BJ (cell line): ENCODE measurements around the gene MIB2. TPM values are rescaled to one million over a fixed set of nuclear protein-coding genes. Genes with fewer than 3 reads are reported as not detected.
"Not testable (repeated sequence)": the region's sequence is repeated elsewhere in the genome, so short reads cannot be mapped to it uniquely, and the experiment has no call there.

Source experiments
- CTCF ChIA-PET: fragments of 350-600 bp; formaldehyde crosslinking; extraction: SDS; loops from one replicate; lab custom pipeline; 2021; ENCODE audit warnings: antibody characterized with exemption, inconsistent platforms; lab: Yijun Ruan, JAX
- POLR2A ChIA-PET: fragments of 300-600 bp; sonication (Branson Sonifier 250); formaldehyde crosslinking; extraction: SDS; loops from one replicate; lab custom pipeline; 2021; ENCODE audit warnings: antibody characterized with exemption; lab: Charles Lee
- DNase-seq: peaks from one replicate; pipeline ENCODE4 v3.0.0-alpha.2; 2011; ENCODE audit warnings: low read depth
- H3K27me3 ChIP-seq: 2 replicates; pipeline ENCODE4 v1.6.0; 2011; ENCODE audit warnings: low read length; ENCODE audit not compliant: control insufficient read depth, insufficient read depth
- H3K36me3 ChIP-seq: 2 replicates; pipeline ENCODE4 v1.5.1; 2011; ENCODE audit warnings: low read length; ENCODE audit not compliant: control insufficient read depth, insufficient read depth
- H3K4me3 ChIP-seq: 2 replicates; pipeline ENCODE4 v1.5.1; 2011; ENCODE audit warnings: low read depth, mild to moderate bottlenecking, control low read depth, low read length
- polyA plus RNA-seq: library from polyadenylated mRNA; depleted of rRNA; stranded (reverse); fragments of >200 nt; gene quantifications from 2 replicates; pipeline ENCODE4 v1.2.3, GENCODE V29; 2011
- TF ChIP-seq, protein P1 (sequence below): IDR thresholded peaks from 2 replicates; pipeline ENCODE4 v1.5.1; 2011; ENCODE audit warnings: low read depth, mild to moderate bottlenecking, control low read depth, inconsistent platforms, low read length, moderate library complexity; ENCODE audit not compliant: insufficient read depth

Gene MIB2
- polyA plus RNA-seq, 1 experiment, result 23.1 TPM

DNA sequence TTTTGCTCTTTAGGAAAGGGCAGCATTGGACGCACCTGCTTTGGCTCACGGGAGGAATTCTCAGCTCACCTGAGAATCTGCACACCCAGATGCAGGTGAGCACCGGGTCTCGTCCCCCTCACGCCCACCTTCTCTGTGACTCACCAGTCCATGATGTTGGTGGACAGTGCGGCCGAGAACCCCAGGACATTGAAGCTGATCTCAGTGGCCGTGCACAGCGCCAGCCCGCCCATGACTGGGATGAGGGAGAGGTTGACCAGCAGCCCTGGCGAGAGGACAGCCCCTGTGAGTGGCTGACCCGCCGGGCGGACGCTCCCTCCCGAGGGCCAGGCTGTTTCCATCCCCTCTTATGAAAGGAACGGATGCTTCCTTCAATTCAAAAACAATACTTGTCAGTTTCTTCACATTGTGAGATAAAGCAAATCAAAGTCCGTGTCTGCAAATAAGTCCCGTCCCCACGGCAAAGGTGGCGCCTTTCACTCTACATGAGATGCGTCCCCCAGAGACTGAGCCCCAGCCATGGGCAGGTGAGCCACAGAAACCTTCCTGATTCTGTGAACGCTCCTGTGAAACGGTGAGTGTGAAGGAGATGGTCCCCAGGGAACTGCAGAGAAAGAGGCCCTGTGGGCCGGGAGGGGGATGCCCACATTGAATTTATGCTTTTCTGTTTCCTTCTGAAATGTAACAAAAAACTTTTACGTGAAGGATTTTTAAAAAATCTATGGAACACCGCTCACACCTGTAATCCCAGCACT is 56.2 kb downstream of the MIB2 start:
- Histone ChIP-seq H3K4me3 (no peak overlapping the region), H3K36me3 (peaks cover 16% of the 10 kb centered on the region), H3K27me3 (no peaks in the 10 kb centered on the region)
- POLR2A ChIA-PET, result no interaction called here
- no peak for DNase-seq
- CTCF ChIA-PET, result interaction anchor here (1.5 kb wide), 1 partner anchor 9 kb away, joined by 3 read pairs; no protein-coding TSS in a partner anchor
- TF ChIP-seq, protein P1, sequence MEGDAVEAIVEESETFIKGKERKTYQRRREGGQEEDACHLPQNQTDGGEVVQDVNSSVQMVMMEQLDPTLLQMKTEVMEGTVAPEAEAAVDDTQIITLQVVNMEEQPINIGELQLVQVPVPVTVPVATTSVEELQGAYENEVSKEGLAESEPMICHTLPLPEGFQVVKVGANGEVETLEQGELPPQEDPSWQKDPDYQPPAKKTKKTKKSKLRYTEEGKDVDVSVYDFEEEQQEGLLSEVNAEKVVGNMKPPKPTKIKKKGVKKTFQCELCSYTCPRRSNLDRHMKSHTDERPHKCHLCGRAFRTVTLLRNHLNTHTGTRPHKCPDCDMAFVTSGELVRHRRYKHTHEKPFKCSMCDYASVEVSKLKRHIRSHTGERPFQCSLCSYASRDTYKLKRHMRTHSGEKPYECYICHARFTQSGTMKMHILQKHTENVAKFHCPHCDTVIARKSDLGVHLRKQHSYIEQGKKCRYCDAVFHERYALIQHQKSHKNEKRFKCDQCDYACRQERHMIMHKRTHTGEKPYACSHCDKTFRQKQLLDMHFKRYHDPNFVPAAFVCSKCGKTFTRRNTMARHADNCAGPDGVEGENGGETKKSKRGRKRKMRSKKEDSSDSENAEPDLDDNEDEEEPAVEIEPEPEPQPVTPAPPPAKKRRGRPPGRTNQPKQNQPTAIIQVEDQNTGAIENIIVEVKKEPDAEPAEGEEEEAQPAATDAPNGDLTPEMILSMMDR, result no peak

DNA sequence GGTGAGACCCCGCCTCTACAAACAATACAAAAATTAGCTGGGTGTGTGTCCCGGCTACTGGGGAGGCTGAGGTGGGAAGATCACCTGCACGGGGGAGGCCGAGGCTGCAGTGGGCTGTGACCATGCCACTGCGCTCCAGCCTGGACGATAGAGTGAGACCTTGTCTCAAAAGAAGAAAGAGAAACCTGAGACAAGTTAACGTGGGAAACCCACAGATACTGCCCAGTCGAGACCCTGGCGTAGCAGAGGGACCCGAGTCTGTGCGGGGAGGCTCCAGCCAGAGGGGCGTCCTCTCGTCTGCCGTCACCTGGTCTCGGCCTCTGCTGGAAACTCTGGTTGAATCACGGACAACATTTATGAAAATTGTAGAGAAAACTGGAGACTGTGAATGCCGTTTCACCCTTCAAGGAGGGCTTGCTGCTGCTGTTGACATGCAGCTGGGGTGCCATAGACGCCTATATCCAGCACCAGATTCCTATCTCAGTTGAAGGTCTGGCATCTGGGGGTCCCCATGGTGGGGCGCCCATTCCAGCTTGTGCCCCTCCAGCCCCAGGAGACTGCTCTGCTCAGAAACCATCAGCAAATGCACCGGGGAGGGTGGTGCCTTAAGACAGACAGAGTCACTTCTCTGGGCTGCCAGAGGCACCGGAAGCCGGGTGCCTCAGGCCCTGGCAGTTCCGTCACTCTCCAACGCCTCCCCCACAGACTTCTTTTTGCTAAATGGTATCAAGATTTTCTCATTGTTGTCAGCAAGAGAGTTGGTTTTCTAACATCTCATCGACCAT is 57.1 kb downstream of the MIB2 start:
- no peak overlapping the region for H3K4me3 ChIP-seq
- ChIA-PET CTCF (no interaction called here), POLR2A (no interaction called here)
- peaks cover 15% of the 10 kb centered on the region for H3K36me3 ChIP-seq
- H3K27me3 ChIP-seq, result no peaks in the 10 kb centered on the region
- TF ChIP-seq, protein P1, result no peak
- DNase-seq, result no peak

DNA sequence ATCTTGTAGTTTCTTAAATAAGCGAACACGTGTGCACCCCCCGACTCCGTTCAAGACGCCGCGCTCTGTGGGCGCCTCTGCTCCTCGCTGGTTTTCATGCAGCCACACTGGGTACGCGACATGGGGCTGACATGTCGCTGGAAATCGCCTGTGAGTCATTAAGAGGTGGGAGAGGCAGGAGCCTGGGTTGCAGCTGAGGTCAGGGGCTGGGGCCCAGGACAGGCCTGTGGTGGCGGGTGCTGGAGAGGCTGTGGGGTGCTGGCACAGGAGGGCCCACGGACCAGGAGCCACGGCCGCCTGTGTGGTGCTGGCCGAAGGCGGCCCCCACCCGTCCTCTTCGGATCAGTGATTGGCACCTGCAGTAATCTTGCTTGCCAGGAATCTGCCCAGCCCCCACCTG is 59.5 kb downstream of the MIB2 start:
- H3K27me3 ChIP-seq, H3K4me3 ChIP-seq, CTCF ChIA-PET, POLR2A ChIA-PET, DNase-seq: not testable (repeated sequence)
- peaks cover 12% of the 10 kb centered on the region for H3K36me3 ChIP-seq

DNA sequence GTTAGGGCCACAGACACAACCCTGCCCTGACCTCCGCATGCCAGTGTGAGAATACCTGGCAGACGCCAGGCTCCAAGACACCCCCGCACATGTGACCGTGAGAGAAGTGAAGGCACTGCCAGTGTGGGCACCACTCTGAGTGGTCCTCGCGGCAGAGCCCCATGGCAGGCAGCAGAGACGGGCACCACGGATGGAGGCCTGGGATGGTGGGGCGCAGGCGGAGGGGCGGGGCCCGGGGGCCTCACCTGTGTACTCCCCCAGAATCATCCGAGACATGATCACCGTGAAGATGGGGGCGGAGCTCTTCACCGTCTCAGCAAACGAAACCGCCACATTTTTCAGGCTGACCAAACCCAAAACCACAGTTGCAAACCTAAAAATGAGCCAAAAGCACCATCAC is 59.9 kb downstream of the MIB2 start:
- H3K27me3 ChIP-seq, H3K4me3 ChIP-seq, DNase-seq, POLR2A ChIA-PET, CTCF ChIA-PET: not testable (repeated sequence)
- peaks cover 12% of the 10 kb centered on the region for H3K36me3 ChIP-seq

DNA sequence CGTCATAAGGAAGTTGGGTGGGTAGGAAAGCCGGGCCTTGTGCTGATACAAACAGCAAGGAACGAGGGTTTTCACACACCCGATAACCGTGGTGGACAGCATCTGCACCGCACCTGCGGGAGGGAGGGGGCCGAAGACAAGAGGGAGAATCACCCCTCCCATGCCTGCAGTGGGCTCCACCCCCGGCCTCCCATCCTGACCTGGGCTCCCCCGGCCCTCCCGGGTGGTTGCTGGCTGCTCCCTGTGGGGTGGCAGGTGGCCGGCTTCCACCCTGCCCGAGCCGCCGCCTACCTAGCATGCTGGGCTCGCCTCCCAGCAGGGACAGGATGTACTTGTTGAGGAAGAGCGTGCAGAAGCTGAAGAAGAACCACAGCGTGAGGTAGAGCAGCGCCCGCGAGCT is 60.8 kb downstream of the MIB2 start:
- POLR2A ChIA-PET, H3K27me3 ChIP-seq, CTCF ChIA-PET: not testable (repeated sequence)

DNA sequence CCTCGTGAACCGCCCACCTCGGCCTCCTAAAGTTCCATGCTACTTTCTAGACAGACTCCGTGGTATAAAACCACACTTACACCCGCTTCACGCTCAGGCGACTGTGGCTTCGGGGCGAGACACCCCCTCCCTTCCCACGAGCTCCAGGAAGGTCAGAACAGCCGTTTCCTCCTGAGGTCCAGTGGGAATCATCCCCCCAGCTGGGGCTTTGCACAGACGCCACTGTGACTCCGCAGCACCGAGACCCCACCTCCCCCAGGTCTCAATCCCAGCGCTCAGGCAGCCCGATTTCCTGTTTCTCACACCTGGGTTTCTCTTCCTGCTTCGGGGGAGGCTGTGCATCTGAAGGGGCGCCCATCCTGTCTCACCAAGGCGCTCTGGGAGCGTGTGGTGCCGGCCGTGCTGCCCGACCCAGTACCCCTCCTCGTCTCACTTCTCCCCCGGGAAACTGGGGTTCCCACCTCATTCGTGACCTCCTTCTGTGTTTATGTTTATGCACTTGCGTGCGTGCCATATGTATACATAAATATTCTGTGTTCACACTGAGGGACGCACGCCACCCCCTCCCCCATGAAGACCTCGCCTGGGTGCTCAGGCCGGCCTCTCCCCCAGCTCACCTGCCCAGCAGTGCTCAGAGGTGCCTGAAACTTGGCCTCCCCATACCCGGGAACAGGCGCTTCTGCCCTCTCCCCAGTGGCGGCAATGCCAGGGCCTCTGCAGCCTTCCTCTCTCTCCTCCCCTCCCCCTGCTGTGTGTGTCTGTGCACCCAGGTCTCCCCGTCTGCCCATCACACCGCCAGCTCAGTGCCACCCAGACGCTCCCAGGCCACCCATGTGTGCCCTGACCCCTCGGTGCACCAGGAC is 62.6 kb downstream of the MIB2 start:
- Histone ChIP-seq H3K27me3 (no peaks in the 10 kb centered on the region), H3K4me3 (no peak overlapping the region), H3K36me3 (peaks cover 4% of the 10 kb centered on the region)
- CTCF ChIA-PET, result no interaction called here
- TF ChIP-seq, protein P1, result no peak
- POLR2A ChIA-PET, result no interaction called here
- no peak for DNase-seq

More for the DNA sequence above, 60.8 kb downstream of the MIB2 start:
- H3K4me3 ChIP-seq, DNase-seq, H3K36me3 ChIP-seq: not testable (repeated sequence)
